ENCODE data around the gene SH3BP4. TPM values are rescaled to one million over a fixed set of nuclear protein-coding genes. Genes with fewer than 3 reads are reported as not detected.

The SH3BP4 gene
- polyA plus RNA-seq, 1 donor (not counting 4 experiments of a cell fraction or from before 2014, with no cell fraction given): 50.4 TPM

GRCh38 chr2:234970099-234970440 lies 18.3 kb downstream of the SH3BP4 start:
- Histone ChIP-seq H3K9me1 (ENCODE audit: control insufficient read depth, extremely low read depth, insufficient read depth, low read length) (peaks cover 12% of the 10 kb centered on the region), H4K20me1 (ENCODE audit: control insufficient read depth, extremely low read depth, insufficient read depth, low read length) (peaks cover 14% of the 10 kb centered on the region), H3K4me3 (ENCODE audit: control insufficient read depth in 2 of 3, extremely low read depth in 1 of 3, insufficient read depth in 2 of 3, low read depth in 1 of 3, low read length in 3 of 3) (peak overlapping the region in 2 of 3 experiments; percentile 10 to 50), H3K27ac (ENCODE audit: control insufficient read depth, insufficient read depth, low read length) (peak overlapping the region; percentile 76), H3K27me3 (ENCODE audit: control insufficient read depth, extremely low read depth, insufficient read depth, low read length) (no peaks in the 10 kb centered on the region), H3K9ac (ENCODE audit: control insufficient read depth, extremely low read depth, insufficient read depth, low read length) (peak overlapping the region; percentile 56), H3K9me3 (ENCODE audit: control insufficient read depth, low read depth, low read length) (no peaks in the 10 kb centered on the region), H3K4me1 (ENCODE audit: control insufficient read depth, extremely low read depth, insufficient read depth, low read length) (peaks cover 32% of the 10 kb centered on the region), H3K79me2 (ENCODE audit: control insufficient read depth, insufficient read depth, low read length) (peaks cover 86% of the 10 kb centered on the region), H3K4me2 (ENCODE audit: control insufficient read depth, extremely low read depth, insufficient read depth, low read depth, low read length) (peak overlapping the region; percentile 86), H2AFZ (ENCODE audit: control insufficient read depth, low read length) (no peak overlapping the region), H3K36me3 (ENCODE audit: control insufficient read depth in 2 of 2, extremely low read depth in 1 of 2, insufficient read depth in 2 of 2, low read length in 2 of 2) (peaks cover 11 to 15% of the 10 kb centered on the region in 2 experiments)
- DNase-seq (ENCODE audit: low read depth, low spot score) (no peak), FAIRE-seq (no peak)
- TF ChIP-seq EZH2 (IDR thresholded peaks at IDR 0.05; ENCODE audit: low read length): no peak
- TF ChIP-seq CTCF (optimal IDR thresholded peaks at IDR 0.05 in 1 of 3, IDR thresholded peaks at IDR 0.05 in 1 of 3, conservative IDR thresholded peaks at IDR 0.05 in 1 of 3; ENCODE audit: extremely low read depth in 1 of 3, insufficient read depth in 2 of 3, low read length in 3 of 3): no peak
- dilution Hi-C loops (cut with MboI; ENCODE audit: extremely low pct_ligation_motif_present, low sequenced_read_pairs): no loop called here

GRCh38 chr2:234970477-234970882 lies 18.7 kb downstream of the SH3BP4 start:
- TF ChIP-seq CTCF (optimal IDR thresholded peaks at IDR 0.05 in 1 of 3, IDR thresholded peaks at IDR 0.05 in 1 of 3, conservative IDR thresholded peaks at IDR 0.05 in 1 of 3; ENCODE audit: extremely low read depth in 1 of 3, insufficient read depth in 2 of 3, low read length in 3 of 3) (no peak), EZH2 (IDR thresholded peaks at IDR 0.05; ENCODE audit: low read length) (no peak)
- peak overlapping the region; percentile 86 for H3K4me2 ChIP-seq (ENCODE audit: control insufficient read depth, extremely low read depth, insufficient read depth, low read depth, low read length)
- H3K9me3 ChIP-seq (ENCODE audit: control insufficient read depth, low read depth, low read length): no peaks in the 10 kb centered on the region
- H3K36me3 ChIP-seq (ENCODE audit: control insufficient read depth in 2 of 2, extremely low read depth in 1 of 2, insufficient read depth in 2 of 2, low read length in 2 of 2): peaks cover 12 to 15% of the 10 kb centered on the region in 2 experiments
- dilution Hi-C loops (cut with MboI; ENCODE audit: extremely low pct_ligation_motif_present, low sequenced_read_pairs): no loop called here
- H2AFZ ChIP-seq (ENCODE audit: control insufficient read depth, low read length): no peak overlapping the region
- H3K4me1 ChIP-seq (ENCODE audit: control insufficient read depth, extremely low read depth, insufficient read depth, low read length): peaks cover 32% of the 10 kb centered on the region
- H3K79me2 ChIP-seq (ENCODE audit: control insufficient read depth, insufficient read depth, low read length): peaks cover 86% of the 10 kb centered on the region
- H3K4me3 ChIP-seq (ENCODE audit: control insufficient read depth in 2 of 3, extremely low read depth in 1 of 3, insufficient read depth in 2 of 3, low read depth in 1 of 3, low read length in 3 of 3): peak overlapping the region in 2 of 3 experiments; percentile 10 to 50
- H3K9ac ChIP-seq (ENCODE audit: control insufficient read depth, extremely low read depth, insufficient read depth, low read length): peak overlapping the region; percentile 56
- peaks cover 12% of the 10 kb centered on the region for H3K9me1 ChIP-seq (ENCODE audit: control insufficient read depth, extremely low read depth, insufficient read depth, low read length)
- FAIRE-seq (peak; percentile 91), DNase-seq (ENCODE audit: low read depth, low spot score) (no peak)
- no peaks in the 10 kb centered on the region for H3K27me3 ChIP-seq (ENCODE audit: control insufficient read depth, extremely low read depth, insufficient read depth, low read length)
- peaks cover 17% of the 10 kb centered on the region for H4K20me1 ChIP-seq (ENCODE audit: control insufficient read depth, extremely low read depth, insufficient read depth, low read length)
- peak overlapping the region; percentile 76 for H3K27ac ChIP-seq (ENCODE audit: control insufficient read depth, insufficient read depth, low read length)
